HFF-Myc (cell line): ENCODE results near the gene TLE2.

Source experiments
- DNase-seq: peaks from one replicate; pipeline ENCODE4 v3.0.0-alpha.2; 2011; ENCODE audit warnings: low read depth; ENCODE audit errors: extremely low read depth
- H3K4me3 ChIP-seq: replicated peaks from 2 replicates; pipeline ENCODE4 v1.5.1; 2011; ENCODE audit warnings: low read depth, mild to moderate bottlenecking, control low read depth, low read length
- TF ChIP-seq, protein P1 (sequence below): IDR thresholded peaks from 2 replicates; pipeline ENCODE4 v1.5.1; 2012; ENCODE audit warnings: mild to moderate bottlenecking, low read depth, low read length, control low read depth; ENCODE audit errors: missing control alignments

TLE2 gene

DNA sequence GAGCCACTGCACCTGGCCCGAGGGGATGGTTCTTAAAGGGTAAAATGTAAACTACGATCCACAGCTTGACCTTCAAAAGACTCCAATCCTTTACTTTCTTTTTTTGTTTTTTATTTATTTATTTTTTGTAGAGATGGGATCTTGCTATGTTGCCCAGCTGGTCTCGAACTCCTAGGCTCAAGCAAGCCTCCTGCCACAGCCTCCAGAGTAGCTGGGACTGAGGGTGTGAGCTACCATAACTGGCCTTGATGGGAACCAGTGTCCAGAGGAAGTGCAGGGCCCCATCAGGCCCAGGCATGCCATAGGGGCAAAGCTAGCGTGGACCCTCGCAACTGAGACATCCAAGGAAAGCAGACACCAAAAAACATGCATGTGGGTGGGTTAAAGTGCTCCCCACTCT is 66.0 kb downstream of the TLE2 start:
- TF ChIP-seq, protein P1, sequence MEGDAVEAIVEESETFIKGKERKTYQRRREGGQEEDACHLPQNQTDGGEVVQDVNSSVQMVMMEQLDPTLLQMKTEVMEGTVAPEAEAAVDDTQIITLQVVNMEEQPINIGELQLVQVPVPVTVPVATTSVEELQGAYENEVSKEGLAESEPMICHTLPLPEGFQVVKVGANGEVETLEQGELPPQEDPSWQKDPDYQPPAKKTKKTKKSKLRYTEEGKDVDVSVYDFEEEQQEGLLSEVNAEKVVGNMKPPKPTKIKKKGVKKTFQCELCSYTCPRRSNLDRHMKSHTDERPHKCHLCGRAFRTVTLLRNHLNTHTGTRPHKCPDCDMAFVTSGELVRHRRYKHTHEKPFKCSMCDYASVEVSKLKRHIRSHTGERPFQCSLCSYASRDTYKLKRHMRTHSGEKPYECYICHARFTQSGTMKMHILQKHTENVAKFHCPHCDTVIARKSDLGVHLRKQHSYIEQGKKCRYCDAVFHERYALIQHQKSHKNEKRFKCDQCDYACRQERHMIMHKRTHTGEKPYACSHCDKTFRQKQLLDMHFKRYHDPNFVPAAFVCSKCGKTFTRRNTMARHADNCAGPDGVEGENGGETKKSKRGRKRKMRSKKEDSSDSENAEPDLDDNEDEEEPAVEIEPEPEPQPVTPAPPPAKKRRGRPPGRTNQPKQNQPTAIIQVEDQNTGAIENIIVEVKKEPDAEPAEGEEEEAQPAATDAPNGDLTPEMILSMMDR: no peak
- DNase-seq: no peak
- no peak overlapping the region for H3K4me3 ChIP-seq

DNA sequence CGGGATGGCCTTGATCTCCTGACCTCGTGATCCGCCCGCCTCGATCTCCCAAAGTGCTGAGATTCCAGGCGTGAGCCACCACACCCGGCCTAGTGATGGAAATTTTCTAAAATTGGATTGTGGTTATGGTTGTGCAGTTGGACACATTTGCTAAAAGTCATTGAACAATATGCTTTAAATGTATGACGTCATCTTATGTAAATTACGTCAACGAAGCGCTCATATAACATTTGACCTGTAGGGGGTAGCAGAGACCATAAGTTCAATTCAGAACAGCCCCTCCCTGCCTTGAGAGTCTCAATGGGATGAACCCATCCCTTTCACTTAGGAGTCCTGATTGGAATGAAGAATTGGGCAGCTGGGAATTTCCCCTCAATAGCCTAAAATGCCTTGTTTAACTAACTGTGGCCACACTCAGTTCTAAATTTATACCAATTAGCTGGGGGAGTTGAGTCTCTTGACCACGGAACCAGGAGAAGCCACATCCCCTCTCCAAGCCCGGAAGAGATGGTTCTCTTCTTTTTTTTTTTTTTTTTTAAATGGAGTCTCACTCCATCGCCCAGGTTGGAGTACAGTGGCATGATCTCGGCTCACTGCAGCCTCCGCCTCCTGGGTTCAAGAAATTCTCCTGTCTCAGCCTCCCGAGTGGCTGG is 66.9 kb downstream of the TLE2 start:
- DNase-seq: peak; percentile 71
- TF ChIP-seq, protein P1: peak; percentile 53
- H3K4me3 ChIP-seq: no peak overlapping the region

DNA sequence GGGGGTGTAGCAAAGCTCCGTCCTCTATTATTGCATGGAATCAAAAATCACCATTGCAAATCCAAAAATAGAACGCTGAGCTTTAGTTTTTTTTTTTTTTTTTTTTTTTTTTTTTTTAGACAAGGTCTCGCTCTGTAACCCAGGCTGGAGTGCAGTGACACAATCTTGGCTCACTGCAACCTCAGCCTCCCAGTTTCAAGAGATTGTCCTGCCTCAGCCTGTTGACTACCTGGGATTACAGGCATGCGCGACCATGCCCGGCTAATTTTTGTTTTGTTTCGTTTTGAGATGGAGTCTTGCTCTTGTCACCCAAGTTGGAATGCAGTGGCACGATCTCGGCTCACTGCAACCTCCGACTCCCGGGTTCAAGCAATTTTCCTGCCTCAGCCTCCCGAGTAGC is 69.0 kb downstream of the TLE2 start:
- no peak overlapping the region for H3K4me3 ChIP-seq
- TF ChIP-seq, protein P1: no peak
- no peak for DNase-seq

DNA sequence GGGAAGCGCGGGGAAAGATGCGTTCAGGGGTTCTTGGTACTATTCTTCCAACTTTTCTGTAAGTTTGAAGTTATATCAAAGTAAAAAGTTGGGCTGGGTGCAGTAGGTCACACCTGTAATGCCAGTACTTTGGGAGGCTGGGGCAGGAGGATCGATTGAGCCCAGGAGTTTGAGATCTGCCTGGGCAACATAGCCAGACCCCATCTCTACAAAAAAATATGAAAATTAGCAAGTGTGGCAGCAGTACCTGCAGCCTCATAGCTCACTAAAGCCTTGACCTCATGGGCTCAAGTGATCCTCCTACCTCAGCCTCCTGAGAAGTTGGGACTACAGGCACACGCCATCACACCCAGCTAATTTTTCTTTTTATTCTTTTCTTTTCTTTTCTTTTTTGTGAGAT is 71.9 kb downstream of the TLE2 start:
- no peak overlapping the region for H3K4me3 ChIP-seq
- TF ChIP-seq, protein P1: no peak
- no peak for DNase-seq

DNA sequence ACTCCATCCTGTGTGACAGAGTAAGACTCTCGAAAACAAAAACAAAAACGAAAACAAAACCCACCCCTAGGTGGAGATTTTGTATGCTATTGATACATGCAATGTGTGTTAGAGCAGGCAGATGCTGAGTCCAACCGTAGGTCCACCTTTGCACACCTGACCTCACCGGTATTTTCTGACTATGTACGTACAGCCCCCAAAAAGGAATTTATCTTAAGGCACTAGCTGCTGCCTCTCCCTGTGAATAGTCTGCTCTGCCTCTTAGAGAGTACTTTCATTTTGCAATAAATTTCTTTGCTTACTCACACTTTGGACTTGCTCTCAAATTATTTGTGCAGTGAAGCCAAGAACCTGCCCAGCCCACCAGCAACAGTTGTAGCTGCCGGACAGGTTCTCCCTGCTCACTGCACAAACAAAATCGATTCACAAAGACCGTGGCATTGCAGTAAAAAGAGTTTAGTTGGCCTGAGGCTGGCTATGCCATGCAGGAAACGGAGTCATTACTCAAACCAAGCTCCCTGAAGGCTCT is 76.1 kb downstream of the TLE2 start:
- H3K4me3 ChIP-seq: no peak overlapping the region

DNA sequence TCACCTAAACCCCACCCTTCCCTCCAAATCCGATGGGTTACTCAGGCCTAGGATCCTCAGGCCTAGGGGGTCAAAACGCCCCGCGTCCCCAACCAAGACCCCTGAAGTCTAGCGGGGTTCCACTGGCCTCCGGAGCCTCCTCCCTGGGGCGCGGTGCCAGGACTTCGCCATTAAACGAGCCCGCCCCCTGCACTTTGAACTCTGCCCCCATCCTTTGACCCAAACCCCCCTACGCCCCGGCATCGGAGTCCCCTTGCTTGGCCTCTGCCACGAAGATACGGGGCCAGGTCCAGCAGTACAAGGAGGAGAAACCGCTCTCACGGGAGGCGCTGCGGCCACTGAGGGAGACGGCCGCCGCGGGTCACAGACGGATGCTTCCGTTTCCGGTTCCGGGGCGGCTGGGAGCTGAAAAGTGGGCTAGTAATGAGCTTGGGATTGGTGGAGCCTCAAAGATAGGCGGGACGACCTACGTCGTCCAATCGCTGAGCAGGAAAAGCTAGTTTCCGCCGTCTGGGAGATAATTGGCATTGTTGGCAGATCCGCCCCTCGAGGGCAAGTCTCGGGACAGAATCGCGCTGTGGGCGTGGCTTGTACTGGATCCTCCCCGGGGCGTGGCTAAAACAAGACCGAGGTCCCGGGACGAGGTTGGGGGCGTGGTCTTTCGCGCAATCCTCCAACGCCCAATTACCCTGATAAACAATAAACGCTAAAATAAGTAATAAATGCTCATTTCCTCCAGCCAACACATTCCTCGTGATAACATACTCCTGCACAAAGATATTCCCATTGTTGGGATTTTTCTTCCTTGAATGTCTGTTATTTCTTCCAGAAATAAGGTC is 78.6 kb downstream of the TLE2 start:
- TF ChIP-seq, protein P1: no peak
- peak; percentile 99 for DNase-seq
- peak overlapping the region; percentile 99 for H3K4me3 ChIP-seq

More for the DNA sequence above, 76.1 kb downstream of the TLE2 start:
- TF ChIP-seq, protein P1: no peak
- DNase-seq: no peak
